ENCODE results near the gene TLDC2.

TLDC2 gene

DNA sequence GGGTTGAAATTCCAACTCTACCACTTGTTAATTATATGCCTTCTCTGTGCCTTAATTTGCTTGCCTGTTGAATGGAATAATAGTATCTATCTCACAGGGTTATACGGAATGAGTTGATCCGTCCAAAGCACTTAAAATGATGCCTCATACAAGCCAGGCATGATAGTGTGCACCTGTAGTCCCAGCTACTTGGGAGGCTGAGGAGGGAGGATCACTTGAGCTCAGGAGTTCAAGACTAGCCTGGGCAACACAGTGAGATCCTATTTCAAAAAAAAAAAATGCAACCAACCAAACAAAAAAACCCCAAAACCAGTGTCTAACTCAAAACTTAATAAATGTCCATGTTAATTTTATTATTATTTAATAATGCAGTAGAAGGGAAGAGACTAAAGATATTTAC is 40.3 kb downstream of the TLDC2 start:
- H3K4me3 ChIP-seq (ENCODE audit: low read length in 2 of 2), result no peak overlapping the region
- H3K4me1 ChIP-seq (ENCODE audit: control insufficient read depth, insufficient read depth, low read length), result no peaks in the 10 kb centered on the region
- no peak overlapping the region for H3K9ac ChIP-seq (ENCODE audit: low read length in 2 of 2)
- H3K9me3 ChIP-seq (ENCODE audit: control insufficient read depth in 2 of 2, low read length in 2 of 2), result no peaks in the 10 kb centered on the region
- peaks cover 10 to 13% of the 10 kb centered on the region in 2 donors for H3K36me3 ChIP-seq (ENCODE audit: control insufficient read depth in 2 of 2, insufficient read depth in 2 of 2, low read length in 2 of 2)
- H3K27ac ChIP-seq (ENCODE audit: low read length), result no peak overlapping the region
- H3K27me3 ChIP-seq (ENCODE audit: control insufficient read depth in 1 of 2, insufficient read depth in 2 of 2, low read length in 2 of 2), result no peaks in the 10 kb centered on the region

- Histone ChIP-seq H3K9me3 (ENCODE audit: control insufficient read depth in 2 of 2, low read length in 2 of 2) (no peaks in the 10 kb centered on the region), H3K27me3 (ENCODE audit: control insufficient read depth in 1 of 2, insufficient read depth in 2 of 2, low read length in 2 of 2) (no peaks in the 10 kb centered on the region), H3K4me3 (ENCODE audit: low read length in 2 of 2) (no peak overlapping the region), H3K9ac (ENCODE audit: low read length in 2 of 2) (no peak overlapping the region), H3K27ac (ENCODE audit: low read length) (no peak overlapping the region), H3K36me3 (ENCODE audit: control insufficient read depth in 2 of 2, insufficient read depth in 2 of 2, low read length in 2 of 2) (peaks cover 6 to 8% of the 10 kb centered on the region in 2 donors), H3K4me1 (ENCODE audit: control insufficient read depth, insufficient read depth, low read length) (no peaks in the 10 kb centered on the region)
Measured at GRCh38 chr20:36917240-36917639, 41.3 kb downstream of the TLDC2 start.

GRCh38 chr20:36917943-36918342 is 42.0 kb downstream of the TLDC2 start:
- no peak overlapping the region for H3K27ac ChIP-seq (ENCODE audit: low read length)
- no peaks in the 10 kb centered on the region for H3K4me1 ChIP-seq (ENCODE audit: control insufficient read depth, insufficient read depth, low read length)
- no peak overlapping the region for H3K4me3 ChIP-seq (ENCODE audit: low read length in 2 of 2)
- H3K36me3 ChIP-seq (ENCODE audit: control insufficient read depth in 2 of 2, insufficient read depth in 2 of 2, low read length in 2 of 2), result peaks cover 4 to 8% of the 10 kb centered on the region in 2 donors
- no peak overlapping the region for H3K9ac ChIP-seq (ENCODE audit: low read length in 2 of 2)
- no peaks in the 10 kb centered on the region for H3K27me3 ChIP-seq (ENCODE audit: control insufficient read depth in 1 of 2, insufficient read depth in 2 of 2, low read length in 2 of 2)
- H3K9me3 ChIP-seq (ENCODE audit: control insufficient read depth in 2 of 2, low read length in 2 of 2), result no peaks in the 10 kb centered on the region

DNA sequence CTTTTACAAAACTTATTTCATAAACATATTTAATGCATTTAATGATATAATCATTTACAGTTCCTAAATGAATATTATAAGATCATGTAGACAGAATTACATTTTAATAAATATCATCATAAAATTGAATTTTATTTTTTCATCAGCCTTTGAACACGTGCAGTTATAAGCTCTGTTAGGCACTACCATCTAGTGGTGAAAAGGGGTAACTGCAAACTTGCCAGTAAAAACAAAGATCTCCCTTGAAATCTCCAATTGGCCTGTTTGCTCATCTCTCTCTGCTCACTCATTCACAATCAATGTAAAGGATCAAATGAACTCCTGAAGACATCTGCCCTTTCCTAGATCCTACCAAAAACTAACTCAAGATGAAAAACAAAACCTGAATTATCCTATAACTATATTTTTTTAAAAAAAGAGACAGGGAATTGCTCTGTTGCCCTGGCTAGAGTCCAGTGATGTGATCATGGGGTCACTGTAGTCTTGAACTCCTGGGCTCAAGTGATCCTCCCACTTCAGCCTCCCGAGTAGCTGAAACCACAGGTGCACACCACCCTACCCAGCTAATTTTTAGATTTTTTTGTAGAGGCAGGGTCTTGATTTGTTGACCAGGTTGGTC is 43.9 kb downstream of the TLDC2 start:
- Histone ChIP-seq H3K27ac (ENCODE audit: low read length) (no peak overlapping the region), H3K27me3 (ENCODE audit: control insufficient read depth in 1 of 2, insufficient read depth in 2 of 2, low read length in 2 of 2) (no peaks in the 10 kb centered on the region), H3K9me3 (ENCODE audit: control insufficient read depth in 2 of 2, low read length in 2 of 2) (no peaks in the 10 kb centered on the region), H3K9ac (ENCODE audit: low read length in 2 of 2) (no peak overlapping the region), H3K4me3 (ENCODE audit: low read length in 2 of 2) (no peak overlapping the region), H3K36me3 (ENCODE audit: control insufficient read depth in 2 of 2, insufficient read depth in 2 of 2, low read length in 2 of 2) (peaks cover 4 to 9% of the 10 kb centered on the region in 2 donors), H3K4me1 (ENCODE audit: control insufficient read depth, insufficient read depth, low read length) (no peaks in the 10 kb centered on the region)

DNA sequence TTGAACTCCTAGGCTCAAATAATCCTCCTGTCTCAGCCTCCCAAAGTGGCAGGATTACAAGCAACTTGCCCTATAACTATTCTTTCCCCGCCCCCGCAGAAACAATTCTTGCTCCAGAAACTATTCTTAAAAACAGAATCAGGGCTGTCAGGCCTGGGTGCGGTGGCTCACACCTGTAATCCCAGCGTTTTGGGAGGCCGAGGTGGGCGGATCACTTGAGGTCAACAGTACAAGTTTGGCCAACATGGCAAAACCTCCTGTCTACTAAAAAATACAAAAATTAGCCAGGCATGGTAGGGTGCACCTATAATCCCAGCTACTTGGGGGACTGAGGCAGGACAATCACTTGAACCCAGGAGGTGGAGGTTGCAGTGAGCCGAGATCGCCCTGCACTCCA is 44.4 kb downstream of the TLDC2 start:
- Histone ChIP-seq H3K27ac (ENCODE audit: low read length) (no peak overlapping the region), H3K4me1 (ENCODE audit: control insufficient read depth, insufficient read depth, low read length) (no peaks in the 10 kb centered on the region), H3K36me3 (ENCODE audit: control insufficient read depth in 2 of 2, insufficient read depth in 2 of 2, low read length in 2 of 2) (peaks cover 4 to 6% of the 10 kb centered on the region in 2 donors), H3K27me3 (ENCODE audit: control insufficient read depth in 1 of 2, insufficient read depth in 2 of 2, low read length in 2 of 2) (no peaks in the 10 kb centered on the region), H3K9ac (ENCODE audit: low read length in 2 of 2) (no peak overlapping the region), H3K4me3 (ENCODE audit: low read length in 2 of 2) (no peak overlapping the region), H3K9me3 (ENCODE audit: control insufficient read depth in 2 of 2, low read length in 2 of 2) (no peaks in the 10 kb centered on the region)

GRCh38 chr20:36924167-36925045 is 48.5 kb downstream of the TLDC2 start:
- Histone ChIP-seq H3K9me3 (ENCODE audit: control insufficient read depth in 2 of 2, low read length in 2 of 2) (no peaks in the 10 kb centered on the region), H3K9ac (ENCODE audit: low read length in 2 of 2) (no peak overlapping the region), H3K27me3 (ENCODE audit: control insufficient read depth in 1 of 2, insufficient read depth in 2 of 2, low read length in 2 of 2) (no peaks in the 10 kb centered on the region), H3K27ac (ENCODE audit: low read length) (no peak overlapping the region), H3K4me1 (ENCODE audit: control insufficient read depth, insufficient read depth, low read length) (no peaks in the 10 kb centered on the region), H3K4me3 (ENCODE audit: low read length in 2 of 2) (no peak overlapping the region), H3K36me3 (ENCODE audit: control insufficient read depth in 2 of 2, insufficient read depth in 2 of 2, low read length in 2 of 2) (peaks cover 7 to 10% of the 10 kb centered on the region in 2 donors)

- H3K4me3 ChIP-seq (ENCODE audit: low read length in 2 of 2), result no peak overlapping the region
- no peaks in the 10 kb centered on the region for H3K4me1 ChIP-seq (ENCODE audit: control insufficient read depth, insufficient read depth, low read length)
- H3K27ac ChIP-seq (ENCODE audit: low read length), result no peak overlapping the region
- H3K9me3 ChIP-seq (ENCODE audit: control insufficient read depth in 2 of 2, low read length in 2 of 2), result no peaks in the 10 kb centered on the region
- no peaks in the 10 kb centered on the region for H3K27me3 ChIP-seq (ENCODE audit: control insufficient read depth in 1 of 2, insufficient read depth in 2 of 2, low read length in 2 of 2)
- peaks cover 7 to 10% of the 10 kb centered on the region in 2 donors for H3K36me3 ChIP-seq (ENCODE audit: control insufficient read depth in 2 of 2, insufficient read depth in 2 of 2, low read length in 2 of 2)
- no peak overlapping the region for H3K9ac ChIP-seq (ENCODE audit: low read length in 2 of 2)
Measured at GRCh38 chr20:36925234-36925633, 49.3 kb downstream of the TLDC2 start.

GRCh38 chr20:36926653-36927200 is 50.8 kb downstream of the TLDC2 start:
- no peaks in the 10 kb centered on the region for H3K27me3 ChIP-seq (ENCODE audit: control insufficient read depth in 1 of 2, insufficient read depth in 2 of 2, low read length in 2 of 2)
- no peak overlapping the region for H3K27ac ChIP-seq (ENCODE audit: low read length)
- H3K9ac ChIP-seq (ENCODE audit: low read length in 2 of 2), result no peak overlapping the region
- no peak overlapping the region for H3K4me3 ChIP-seq (ENCODE audit: low read length in 2 of 2)
- no peaks in the 10 kb centered on the region for H3K9me3 ChIP-seq (ENCODE audit: control insufficient read depth in 2 of 2, low read length in 2 of 2)
- no peaks in the 10 kb centered on the region for H3K4me1 ChIP-seq (ENCODE audit: control insufficient read depth, insufficient read depth, low read length)
- peaks cover 7 to 10% of the 10 kb centered on the region in 2 donors for H3K36me3 ChIP-seq (ENCODE audit: control insufficient read depth in 2 of 2, insufficient read depth in 2 of 2, low read length in 2 of 2)

GRCh38 chr20:36927704-36928103 is 51.8 kb downstream of the TLDC2 start:
- H3K36me3 ChIP-seq (ENCODE audit: control insufficient read depth in 2 of 2, insufficient read depth in 2 of 2, low read length in 2 of 2), result peaks cover 7 to 10% of the 10 kb centered on the region in 2 donors
- H3K9ac ChIP-seq (ENCODE audit: low read length in 2 of 2), result no peak overlapping the region
- H3K4me1 ChIP-seq (ENCODE audit: control insufficient read depth, insufficient read depth, low read length), result no peaks in the 10 kb centered on the region
- no peaks in the 10 kb centered on the region for H3K9me3 ChIP-seq (ENCODE audit: control insufficient read depth in 2 of 2, low read length in 2 of 2)
- H3K27me3 ChIP-seq (ENCODE audit: control insufficient read depth in 1 of 2, insufficient read depth in 2 of 2, low read length in 2 of 2), result no peaks in the 10 kb centered on the region
- no peak overlapping the region for H3K27ac ChIP-seq (ENCODE audit: low read length)
- H3K4me3 ChIP-seq (ENCODE audit: low read length in 2 of 2), result no peak overlapping the region

GRCh38 chr20:36929290-36929689 is 53.4 kb downstream of the TLDC2 start:
- Histone ChIP-seq H3K9ac (ENCODE audit: low read length in 2 of 2) (no peak overlapping the region), H3K36me3 (ENCODE audit: control insufficient read depth in 2 of 2, insufficient read depth in 2 of 2, low read length in 2 of 2) (peaks cover 6 to 8% of the 10 kb centered on the region in 2 donors), H3K27me3 (ENCODE audit: control insufficient read depth in 1 of 2, insufficient read depth in 2 of 2, low read length in 2 of 2) (no peaks in the 10 kb centered on the region), H3K4me3 (ENCODE audit: low read length in 2 of 2) (no peak overlapping the region), H3K27ac (ENCODE audit: low read length) (no peak overlapping the region), H3K9me3 (ENCODE audit: control insufficient read depth in 2 of 2, low read length in 2 of 2) (no peaks in the 10 kb centered on the region), H3K4me1 (ENCODE audit: control insufficient read depth, insufficient read depth, low read length) (no peaks in the 10 kb centered on the region)

DNA sequence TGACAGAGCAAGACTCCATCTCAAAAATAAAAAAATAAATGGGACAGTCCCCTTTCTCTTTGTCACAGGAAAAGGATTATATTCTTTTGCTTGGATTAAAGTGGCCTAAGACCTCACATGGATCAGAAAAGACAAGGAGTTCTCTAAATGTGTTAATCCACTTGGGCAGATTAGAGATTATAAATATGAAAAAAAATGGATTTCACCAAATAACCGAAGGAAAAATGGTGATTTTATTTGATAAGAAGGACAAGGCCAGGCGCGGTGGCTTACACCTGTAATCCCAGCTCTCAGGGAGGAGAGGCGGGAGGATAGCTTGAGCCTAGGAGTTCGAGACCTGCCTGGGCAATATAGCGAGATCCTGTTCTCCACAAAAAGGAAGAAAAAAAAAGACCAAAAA is 53.8 kb downstream of the TLDC2 start:
- H3K27me3 ChIP-seq (ENCODE audit: control insufficient read depth in 1 of 2, insufficient read depth in 2 of 2, low read length in 2 of 2), result no peaks in the 10 kb centered on the region
- H3K9ac ChIP-seq (ENCODE audit: low read length in 2 of 2), result no peak overlapping the region
- no peaks in the 10 kb centered on the region for H3K4me1 ChIP-seq (ENCODE audit: control insufficient read depth, insufficient read depth, low read length)
- no peak overlapping the region for H3K27ac ChIP-seq (ENCODE audit: low read length)
- no peaks in the 10 kb centered on the region for H3K9me3 ChIP-seq (ENCODE audit: control insufficient read depth in 2 of 2, low read length in 2 of 2)
- H3K4me3 ChIP-seq (ENCODE audit: low read length in 2 of 2), result no peak overlapping the region
- H3K36me3 ChIP-seq (ENCODE audit: control insufficient read depth in 2 of 2, insufficient read depth in 2 of 2, low read length in 2 of 2), result peaks cover 6 to 8% of the 10 kb centered on the region in 2 donors
